Left hindlimb (tissue), 1 donor: ENCODE results near the gene GRK1.

Experiments used
- DNase-seq: peaks from one replicate; pipeline ENCODE4 v3.0.0-alpha.2; 2018

GRK1 gene

DNA sequence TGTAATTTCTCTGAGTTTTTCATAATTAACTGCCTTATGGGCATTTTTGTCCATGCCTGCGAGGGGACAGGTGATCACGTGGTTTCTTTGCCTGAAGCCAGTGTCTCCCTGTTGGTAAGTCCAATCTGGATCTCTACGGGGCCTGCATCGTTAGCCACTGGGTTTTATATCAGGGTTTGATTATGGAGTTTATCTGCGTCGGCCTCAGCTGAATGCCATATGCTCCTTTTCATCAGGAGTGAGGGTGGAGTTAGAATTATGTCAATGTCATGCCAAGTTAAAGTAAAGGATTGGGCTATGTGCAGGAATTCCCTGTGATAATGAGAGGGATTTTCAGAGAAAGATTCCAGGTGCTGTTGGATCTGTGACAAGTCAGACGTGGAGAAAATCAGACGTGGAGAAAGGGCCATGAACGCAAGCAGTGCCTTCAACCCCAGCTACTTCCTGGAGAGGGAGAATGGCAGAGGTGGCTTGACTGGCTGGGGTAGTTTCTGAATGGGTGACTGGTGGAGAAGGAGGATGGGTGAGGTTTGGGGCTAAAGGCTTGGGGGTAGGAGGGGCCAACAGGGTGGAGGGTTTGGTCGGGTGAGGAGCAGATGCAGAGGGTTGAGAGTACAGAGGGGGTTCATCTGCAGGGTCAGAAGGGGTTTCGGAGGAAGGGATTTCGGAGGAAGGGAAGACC lies 116.3 kb downstream of the GRK1 start:
- no peak for DNase-seq

DNA sequence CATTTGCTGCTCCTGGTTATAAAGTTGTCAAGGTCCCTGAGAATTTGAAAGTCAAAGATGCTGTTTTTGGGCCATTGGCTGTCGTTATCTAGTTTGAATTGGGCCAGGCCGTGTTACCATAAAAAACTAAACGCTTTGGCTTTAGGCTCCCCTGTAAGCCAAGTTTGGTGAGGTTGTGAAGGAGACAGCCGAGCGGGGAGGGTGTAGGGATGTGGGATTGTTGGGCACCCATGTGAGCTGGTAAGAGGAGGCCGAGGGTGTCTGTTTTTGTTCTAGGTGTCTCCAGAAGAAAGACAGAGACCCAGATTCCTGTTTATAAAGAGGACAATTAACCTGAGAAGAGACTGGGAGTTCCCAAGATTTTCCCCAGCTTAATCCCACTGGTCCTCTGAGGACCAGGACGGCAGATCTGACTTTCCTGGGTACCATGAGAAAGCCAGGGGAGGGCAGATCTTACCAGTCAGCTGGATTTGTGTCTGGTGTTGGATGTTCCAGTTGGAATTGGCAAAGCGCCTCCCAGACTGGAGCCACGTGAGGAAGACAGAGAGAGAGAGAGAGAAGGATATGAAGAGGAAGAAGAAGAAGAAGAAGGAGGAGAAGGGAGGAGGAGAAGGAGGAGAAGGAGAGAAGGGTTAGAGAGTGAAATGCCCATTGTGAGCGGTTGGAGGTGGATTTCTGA lies 117.1 kb downstream of the GRK1 start:
- no peak for DNase-seq

DNA sequence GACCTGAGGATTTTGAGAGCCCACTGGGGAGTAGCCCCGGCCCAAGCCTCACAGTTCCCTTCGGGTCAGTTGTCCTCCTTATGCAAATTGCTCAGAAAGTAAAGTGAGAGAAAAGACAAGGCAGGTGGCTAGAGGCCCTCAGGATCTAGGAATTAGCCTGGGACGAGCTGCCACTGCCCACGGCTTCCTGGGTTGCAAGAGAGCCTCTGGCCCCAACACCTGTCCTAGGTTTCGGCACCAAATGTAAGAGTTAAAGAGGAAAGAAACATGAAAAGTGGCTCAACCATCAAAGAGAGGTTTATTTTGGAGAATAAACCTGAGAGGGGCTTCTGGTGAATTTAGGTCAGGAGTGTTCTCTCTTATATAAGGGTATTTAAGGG lies 117.6 kb downstream of the GRK1 start:
- DNase-seq: no peak

DNA sequence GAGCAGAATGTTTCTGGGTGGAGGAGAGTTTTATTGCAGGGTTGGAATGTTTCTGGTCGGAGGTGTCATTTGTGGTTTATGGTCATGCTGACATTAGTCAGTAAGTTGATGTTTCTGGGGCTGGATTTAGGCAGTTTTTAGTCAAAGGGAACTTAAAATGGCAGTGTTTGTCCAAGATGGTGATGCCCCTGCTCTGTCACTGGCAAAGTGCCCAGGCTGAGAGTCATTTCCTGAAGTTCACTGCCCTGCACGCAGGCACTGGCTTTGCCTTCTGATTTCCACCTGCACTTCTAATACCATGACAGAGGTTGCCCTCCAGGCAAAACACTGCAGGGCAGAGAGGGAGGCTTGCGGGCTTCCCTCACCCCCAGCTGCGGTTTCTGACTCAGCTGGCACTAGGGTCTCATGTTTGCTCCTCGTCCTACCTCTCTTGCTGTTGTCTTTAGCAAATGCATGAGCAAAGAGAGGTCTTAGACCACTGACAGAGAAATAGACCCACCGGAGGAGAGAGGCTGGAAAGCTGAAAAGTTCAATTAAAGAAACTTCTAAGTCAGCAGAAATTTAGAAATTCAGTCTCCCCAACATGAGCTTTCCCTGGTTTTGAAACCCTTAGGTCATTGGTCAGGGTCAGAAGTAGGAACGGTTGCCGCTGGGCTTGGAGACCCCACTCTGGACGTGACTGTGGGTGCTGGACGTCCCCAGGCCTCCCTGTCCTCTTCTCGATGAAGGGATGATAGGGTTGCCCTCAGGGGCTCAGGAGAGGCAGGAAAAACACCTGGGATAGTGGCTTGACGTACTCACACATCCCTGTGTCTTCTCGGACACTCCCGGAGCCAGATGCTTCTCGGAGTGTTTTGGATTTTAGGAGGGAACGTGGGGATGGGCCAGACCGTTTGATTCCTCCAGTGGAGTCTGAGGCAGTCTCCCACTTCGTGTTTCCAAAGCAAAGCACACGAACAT lies 118.3 kb downstream of the GRK1 start:
- DNase-seq: no peak

DNA sequence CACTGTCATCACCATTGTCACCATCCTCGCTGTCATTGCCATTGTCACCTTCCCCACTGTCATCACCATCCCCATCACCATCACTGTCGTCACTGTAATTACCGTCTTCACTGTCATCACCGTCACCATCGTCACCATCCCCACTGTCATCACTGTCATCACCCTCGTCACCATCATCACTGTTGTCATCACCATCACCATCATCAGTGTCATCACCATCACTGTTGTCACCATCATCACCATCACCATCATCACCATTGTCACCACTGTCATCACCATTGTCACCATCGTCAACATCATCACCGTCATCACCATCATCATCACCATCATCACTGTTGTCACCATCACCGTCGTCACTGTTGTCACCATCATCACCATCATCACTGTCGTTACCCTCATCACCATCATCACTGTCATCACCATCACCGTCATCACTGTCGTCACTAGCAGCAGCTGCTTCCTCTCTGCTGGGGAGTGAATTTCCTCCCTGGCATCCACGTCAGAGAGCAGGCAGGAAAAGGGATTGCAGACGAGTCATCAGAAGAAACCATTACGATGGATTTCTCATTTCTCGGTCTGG lies 119.3 kb downstream of the GRK1 start:
- no peak for DNase-seq
